H9 (cell line): ENCODE results near the gene GCK. TPM values are rescaled to one million over a fixed set of nuclear protein-coding genes. Genes with fewer than 3 reads are reported as not detected.
"Not testable (repeated sequence)": the region's sequence is repeated elsewhere in the genome, so short reads cannot be mapped to it uniquely, and the experiment has no call there.

Experiments
- DNase-seq: peaks from one replicate; pipeline ENCODE4 v3.0.0-alpha.2; 2017
- H2AFZ ChIP-seq: one replicate; pipeline ENCODE4 v1.6.1; 2013; ENCODE audit warnings: mild to moderate bottlenecking, low read length, control low read depth, moderate library complexity
- H2AK5ac ChIP-seq: 2 replicates; pipeline ENCODE4 v1.6.1; 2013; ENCODE audit warnings: low read length, control low read depth, mixed read lengths; ENCODE audit not compliant: insufficient read length
- H2BK120ac ChIP-seq: one replicate; pipeline ENCODE4 v1.6.1; 2013; ENCODE audit warnings: low read depth, mild to moderate bottlenecking, low read length, control low read depth, inconsistent platforms; ENCODE audit not compliant: poor library complexity, severe bottlenecking
- H2BK12ac ChIP-seq: 2 replicates; pipeline ENCODE4 v1.6.1; 2013; ENCODE audit warnings: low read length, control low read depth, mixed read lengths, low read depth; ENCODE audit not compliant: insufficient read length
- H2BK15ac ChIP-seq: 2 replicates; pipeline ENCODE4 v1.6.1; 2013; ENCODE audit warnings: low read depth, low read length, control low read depth
- H2BK20ac ChIP-seq: one replicate; pipeline ENCODE4 v1.6.1; 2013; ENCODE audit warnings: low read depth, mild to moderate bottlenecking, low read length, control low read depth, inconsistent platforms; ENCODE audit not compliant: poor library complexity, severe bottlenecking
- H2BK5ac ChIP-seq: 2 replicates; pipeline ENCODE4 v1.6.1; 2013; ENCODE audit warnings: low read length, control low read depth, mixed read lengths; ENCODE audit not compliant: insufficient read length
- H3K14ac ChIP-seq: 2 replicates; pipeline ENCODE4 v1.6.1; 2013; ENCODE audit warnings: low read length, control low read depth; ENCODE audit not compliant: insufficient read depth
- H3K18ac ChIP-seq: 2 replicates; pipeline ENCODE4 v1.6.1; 2013; ENCODE audit warnings: low read depth, mild to moderate bottlenecking, mixed read lengths, low read length, control low read depth; ENCODE audit not compliant: insufficient read length
- H3K23ac ChIP-seq: 2 replicates; pipeline ENCODE4 v1.6.1; 2013; ENCODE audit warnings: low read length, control low read depth, mixed read lengths, low read depth; ENCODE audit not compliant: insufficient read length
- H3K23me2 ChIP-seq: 2 replicates; pipeline ENCODE4 v1.6.1; 2013; ENCODE audit warnings: low read depth, mild to moderate bottlenecking, mixed read lengths, low read length, control low read depth; ENCODE audit not compliant: insufficient read length, poor library complexity, severe bottlenecking
- H3K27ac ChIP-seq: 2 replicates; pipeline ENCODE4 v1.5.1; 2013; ENCODE audit warnings: low read length, control low read depth, mixed read lengths, low read depth; ENCODE audit not compliant: insufficient read length
- H3K27me3 ChIP-seq: 2 replicates; pipeline ENCODE4 v1.6.1; 2013; ENCODE audit warnings: low read length, control low read depth, inconsistent platforms; ENCODE audit not compliant: insufficient read depth
- H3K4ac ChIP-seq: 2 replicates; pipeline ENCODE4 v1.6.1; 2013; ENCODE audit warnings: low read depth, mild to moderate bottlenecking, control low read depth, inconsistent platforms, low read length, moderate library complexity
- H3K4me1 ChIP-seq: 2 replicates; pipeline ENCODE4 v1.6.1; 2013; ENCODE audit warnings: low read length, control low read depth, inconsistent platforms; ENCODE audit not compliant: insufficient read depth
- H3K4me2 ChIP-seq: 2 replicates; pipeline ENCODE4 v1.6.1; 2013; ENCODE audit warnings: low read length, control low read depth, mixed read lengths; ENCODE audit not compliant: insufficient read length, insufficient read depth
- H3K56ac ChIP-seq: 2 replicates; pipeline ENCODE4 v1.6.1; 2013; ENCODE audit warnings: low read depth, mild to moderate bottlenecking, mixed read lengths, low read length, control low read depth; ENCODE audit not compliant: insufficient read length
- H3K79me1 ChIP-seq: 2 replicates; pipeline ENCODE4 v1.6.1; 2013; ENCODE audit warnings: low read depth, mild to moderate bottlenecking, moderate library complexity, low read length, control low read depth, inconsistent platforms; ENCODE audit not compliant: insufficient read depth, poor library complexity, severe bottlenecking
- H3K79me2 ChIP-seq: 2 replicates; pipeline ENCODE4 v1.6.1; 2013; ENCODE audit warnings: low read length, control low read depth, inconsistent platforms; ENCODE audit not compliant: insufficient read depth
- H3K9ac ChIP-seq: 2 replicates; pipeline ENCODE4 v1.6.1; 2013; ENCODE audit warnings: low read length, control low read depth, mixed read lengths; ENCODE audit not compliant: insufficient read length; ENCODE audit errors: extremely low read depth
- H3K9me3 ChIP-seq: one replicate; pipeline ENCODE4 v1.6.1; 2013; ENCODE audit warnings: low read depth, low read length, inconsistent platforms; ENCODE audit not compliant: control insufficient read depth
- H3T11ph ChIP-seq: one replicate; pipeline ENCODE4 v1.6.1; 2013; ENCODE audit warnings: mild to moderate bottlenecking, low read length, control low read depth, inconsistent platforms
- H4K20me1 ChIP-seq: one replicate; pipeline ENCODE4 v1.6.1; 2013; ENCODE audit not compliant: control insufficient read depth, insufficient read length, insufficient read depth
- H4K5ac ChIP-seq: 2 replicates; pipeline ENCODE4 v1.6.1; 2013; ENCODE audit warnings: low read depth, mild to moderate bottlenecking, mixed read lengths, low read length, control low read depth; ENCODE audit not compliant: insufficient read length
- H4K8ac ChIP-seq: replicated peaks from 2 replicates; pipeline ENCODE4 v1.6.1; 2013; ENCODE audit warnings: low read length, control low read depth, mixed read lengths, low read depth; ENCODE audit not compliant: insufficient read length
- H4K91ac ChIP-seq: 2 replicates; pipeline ENCODE4 v1.6.1; 2013; ENCODE audit warnings: low read depth, mild to moderate bottlenecking, moderate library complexity, mixed read lengths, low read length, control low read depth; ENCODE audit not compliant: insufficient read length
- H3K27ac Mint-ChIP-seq, 3 experiments: 2 replicates in 2 of 3; 3 replicates in 1 of 3; pipeline ENCODE4 v1.8.0; 2020 to 2021; ENCODE audit warnings: mixed read lengths in 3 of 3, mild to moderate bottlenecking in 1 of 3, moderate library complexity in 1 of 3
- H3K27me3 Mint-ChIP-seq: 2 replicates; pipeline ENCODE4 v1.8.0; 2021; ENCODE audit warnings: low read depth, mild to moderate bottlenecking, moderate library complexity, mixed read lengths
- H3K36me3 Mint-ChIP-seq, 3 experiments: 2 replicates in 2 of 3; 3 replicates in 1 of 3; pipeline ENCODE4 v1.8.0; 2020 to 2021; ENCODE audit warnings: low read depth in 3 of 3, mixed read lengths in 3 of 3; ENCODE audit not compliant: insufficient read depth in 1 of 3
- H3K4me1 Mint-ChIP-seq, 2 experiments: 2 replicates each; pipeline ENCODE4 v1.8.0; 2020; ENCODE audit warnings: mixed read lengths in 2 of 2
- H3K4me3 Mint-ChIP-seq, 2 experiments: 2 replicates in 1 of 2; 3 replicates in 1 of 2; pipeline ENCODE4 v1.8.0; 2020 to 2021; ENCODE audit warnings: mild to moderate bottlenecking in 2 of 2, mixed read lengths in 2 of 2, moderate library complexity in 1 of 2
- H3K9me3 Mint-ChIP-seq, 2 experiments: 2 replicates in 1 of 2; 3 replicates in 1 of 2; pipeline ENCODE4 v1.8.0; 2020; ENCODE audit warnings: mild to moderate bottlenecking in 2 of 2, mixed read lengths in 2 of 2, moderate library complexity in 1 of 2
- WGBS: extraction: QIAGEN DNeasy Blood & Tissue Kit; methylation state at CpG from one replicate; pipeline ENCODE4 v1.1.7; 2013; ENCODE audit warnings: missing lambda C conversion rate, low lambda C conversion rate, mixed read lengths; ENCODE audit not compliant: insufficient read length; ENCODE audit errors: extremely low coverage; 5-methylcytosine and 5-hydroxymethylcytosine counted together
- total RNA-seq: library from RNA; stranded (reverse); gene quantifications from 2 replicates; pipeline ENCODE4 v1.2.1, GENCODE V29; 2021
- TF ChIP-seq, protein P1 (sequence below): fragments of 200-600 bp; sonication (generic); conservative IDR thresholded peaks from 3 replicates; pipeline ENCODE4 v1.8.0; 2021; ENCODE audit warnings: antibody characterized with exemption, mild to moderate bottlenecking

The GCK gene
- total RNA-seq, 1 experiment from 2014 or later: 0.98 TPM

GRCh38 chr7:44200699-44201461, 11.6 kb upstream of the GCK start, which contains the start of gene YKT6:
YKT6 (plus strand) TSS chr7:44200978; CDS start chr7:44201136, 158 bp downstream.
- peak; percentile 95 for DNase-seq
- no peaks in the 10 kb centered on the region for H3K27me3 ChIP-seq
- no peak within 1 kb of the TSS for H2BK120ac ChIP-seq
- peak within 1 kb of the TSS; percentile 63 for H3K4me2 ChIP-seq
- H2BK15ac ChIP-seq: no peak within 1 kb of the TSS
- no peak within 1 kb of the TSS for H2BK12ac ChIP-seq
- Mint-ChIP-seq H3K4me3 (peak within 1 kb of the TSS; percentile 91 to 92), H3K27me3 (peaks cover 22% of the 10 kb centered on the region), H3K9me3 (no peaks in the 10 kb centered on the region), H3K36me3 (peaks cover 4 to 12% (median 12%) of the 10 kb centered on the region in 3 experiments; a peak in 5 of 7 replicates), H3K4me1 (peaks cover 12 to 13% of the 10 kb centered on the region in 2 experiments), H3K27ac (peak within 1 kb of the TSS in 2 of 3 experiments; percentile 57 to 70; a peak in 3 of 7 replicates)
- H3K56ac ChIP-seq: no peak within 1 kb of the TSS
- no peak within 1 kb of the TSS for H2AFZ ChIP-seq
- H3K23ac ChIP-seq: no peak within 1 kb of the TSS
- H4K5ac ChIP-seq: no peak within 1 kb of the TSS
- H3K18ac ChIP-seq: peak within 1 kb of the TSS; percentile 39
- H3K9me3 ChIP-seq: no peaks in the 10 kb centered on the region
- peak within 1 kb of the TSS; percentile 14; the same call in 1 of the 2 replicates for H3K14ac ChIP-seq
- H4K8ac ChIP-seq: no peak within 1 kb of the TSS
- H2BK5ac ChIP-seq: no peak within 1 kb of the TSS
- H3K79me2 ChIP-seq: peaks cover 17% of the 10 kb centered on the region; the same call in 1 of the 2 replicates
- TF ChIP-seq, protein P1, sequence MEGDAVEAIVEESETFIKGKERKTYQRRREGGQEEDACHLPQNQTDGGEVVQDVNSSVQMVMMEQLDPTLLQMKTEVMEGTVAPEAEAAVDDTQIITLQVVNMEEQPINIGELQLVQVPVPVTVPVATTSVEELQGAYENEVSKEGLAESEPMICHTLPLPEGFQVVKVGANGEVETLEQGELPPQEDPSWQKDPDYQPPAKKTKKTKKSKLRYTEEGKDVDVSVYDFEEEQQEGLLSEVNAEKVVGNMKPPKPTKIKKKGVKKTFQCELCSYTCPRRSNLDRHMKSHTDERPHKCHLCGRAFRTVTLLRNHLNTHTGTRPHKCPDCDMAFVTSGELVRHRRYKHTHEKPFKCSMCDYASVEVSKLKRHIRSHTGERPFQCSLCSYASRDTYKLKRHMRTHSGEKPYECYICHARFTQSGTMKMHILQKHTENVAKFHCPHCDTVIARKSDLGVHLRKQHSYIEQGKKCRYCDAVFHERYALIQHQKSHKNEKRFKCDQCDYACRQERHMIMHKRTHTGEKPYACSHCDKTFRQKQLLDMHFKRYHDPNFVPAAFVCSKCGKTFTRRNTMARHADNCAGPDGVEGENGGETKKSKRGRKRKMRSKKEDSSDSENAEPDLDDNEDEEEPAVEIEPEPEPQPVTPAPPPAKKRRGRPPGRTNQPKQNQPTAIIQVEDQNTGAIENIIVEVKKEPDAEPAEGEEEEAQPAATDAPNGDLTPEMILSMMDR: peak; percentile 64
- H4K20me1 ChIP-seq: no peaks in the 10 kb centered on the region
- no peak within 1 kb of the TSS for H3T11ph ChIP-seq
- H2BK20ac ChIP-seq: no peak within 1 kb of the TSS
- H2AK5ac ChIP-seq: no peak within 1 kb of the TSS
- peaks cover 3% of the 10 kb centered on the region for H3K23me2 ChIP-seq
- H4K91ac ChIP-seq: no peak within 1 kb of the TSS
- peak within 1 kb of the TSS; percentile 78 for H3K9ac ChIP-seq
- no peak within 1 kb of the TSS for H3K27ac ChIP-seq
- H3K4me1 ChIP-seq: no peaks in the 10 kb centered on the region
- no peak within 1 kb of the TSS for H3K4ac ChIP-seq
- peaks cover 3% of the 10 kb centered on the region for H3K79me1 ChIP-seq
- no CpG with 5 or more reads among the region's 58 CpGs for WGBS

- H2BK120ac ChIP-seq, H3K56ac ChIP-seq, H3K9me3 Mint-ChIP-seq, H3K9ac ChIP-seq, DNase-seq, H2BK12ac ChIP-seq, H2AK5ac ChIP-seq, H3K23ac ChIP-seq, H2BK20ac ChIP-seq, H3K4me2 ChIP-seq, H4K91ac ChIP-seq, H2BK15ac ChIP-seq, H3K14ac ChIP-seq, H3K27ac ChIP-seq, H3K36me3 Mint-ChIP-seq, H3K27me3 ChIP-seq, H2AFZ ChIP-seq, H2BK5ac ChIP-seq, H3K4ac ChIP-seq, H3K4me1 ChIP-seq, H4K20me1 ChIP-seq, H3T11ph ChIP-seq, H3K27ac Mint-ChIP-seq, H4K5ac ChIP-seq, H3K79me1 ChIP-seq, H3K18ac ChIP-seq, H3K23me2 ChIP-seq, H4K8ac ChIP-seq, H3K9me3 ChIP-seq: not testable (repeated sequence)
- Mint-ChIP-seq H3K4me1 (peaks cover 12 to 13% of the 10 kb centered on the region in 2 experiments), H3K27me3 (peaks cover 22% of the 10 kb centered on the region), H3K4me3 (0 out of 5 replicates have a peak overlapping the region, but pooled peaks of 1 of the 2 experiments have one; percentile 29)
- no CpG with 5 or more reads among the region's 3 CpGs for WGBS
- peaks cover 17% of the 10 kb centered on the region; the same call in 1 of the 2 replicates for H3K79me2 ChIP-seq
These were observed 10.9 kb upstream of the GCK start for GRCh38 chr7:44200163-44200562.
